GM10847 (cell line): ENCODE measurements around the gene DNAH9.

Experiments
- POLR2A ChIP-seq: IDR thresholded peaks from 2 replicates; pipeline ENCODE4 v1.6.1; 2011; ENCODE audit not compliant: insufficient read length; ENCODE audit errors: extremely low read depth

Gene DNAH9

DNA sequence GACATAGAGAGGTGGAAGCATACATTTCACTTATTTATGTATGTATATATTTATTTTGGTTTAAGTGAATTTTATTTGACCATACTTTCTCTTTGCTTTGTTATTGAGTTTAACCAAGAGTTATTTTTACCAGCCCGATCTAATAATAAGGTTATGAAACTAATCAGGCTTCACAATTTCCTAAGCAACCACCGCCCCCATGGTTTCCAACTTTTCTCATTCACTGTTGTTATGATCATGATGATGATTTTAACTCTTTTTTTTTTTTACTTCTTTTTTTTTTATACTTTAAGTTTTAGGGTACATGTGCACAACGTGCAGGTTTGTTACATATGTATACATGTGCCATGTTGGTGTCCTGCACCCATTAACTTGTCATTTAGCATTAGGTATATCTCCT lies 30.6 kb downstream of the DNAH9 start:
- TF ChIP-seq POLR2A: no peak

DNA sequence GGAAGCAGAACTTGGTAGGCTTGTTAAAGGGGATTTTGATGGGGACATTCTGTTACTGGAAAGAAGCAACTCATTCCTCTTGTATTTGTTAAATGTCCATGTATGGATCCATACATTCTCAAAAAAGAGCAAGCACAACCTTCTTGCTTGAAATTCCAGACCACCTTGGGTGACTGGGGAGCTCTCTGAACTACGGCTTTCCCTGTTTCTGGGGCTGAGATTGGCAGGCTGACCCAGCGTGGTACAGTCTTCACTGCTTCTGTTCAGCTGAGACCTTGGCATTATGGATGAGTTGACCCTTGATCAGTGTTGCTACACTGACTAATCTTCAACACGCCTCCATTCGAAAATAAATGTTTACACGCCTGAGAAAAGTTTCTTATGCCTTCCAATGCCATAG lies 38.5 kb downstream of the DNAH9 start:
- no peak for TF ChIP-seq POLR2A

DNA sequence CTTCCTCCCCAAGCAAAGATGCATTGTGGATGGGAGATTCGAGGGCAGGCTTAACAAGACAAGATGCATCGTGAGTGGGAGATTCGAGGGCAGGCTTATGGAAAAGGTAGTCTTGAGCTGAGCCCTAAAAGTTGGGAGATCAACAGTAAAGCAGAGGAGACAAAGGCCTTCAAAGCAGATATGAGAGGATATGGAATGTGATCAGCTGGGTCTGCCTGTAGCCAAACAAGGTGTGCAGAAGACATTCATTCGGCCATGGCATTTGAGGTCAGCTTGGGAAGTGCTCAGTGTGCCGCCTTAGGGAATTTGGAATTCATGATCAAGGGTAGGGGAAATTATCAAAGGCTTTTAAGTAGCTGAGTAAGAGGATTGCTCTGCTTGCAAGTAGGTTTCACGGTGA lies 39.5 kb downstream of the DNAH9 start:
- no peak for TF ChIP-seq POLR2A

DNA sequence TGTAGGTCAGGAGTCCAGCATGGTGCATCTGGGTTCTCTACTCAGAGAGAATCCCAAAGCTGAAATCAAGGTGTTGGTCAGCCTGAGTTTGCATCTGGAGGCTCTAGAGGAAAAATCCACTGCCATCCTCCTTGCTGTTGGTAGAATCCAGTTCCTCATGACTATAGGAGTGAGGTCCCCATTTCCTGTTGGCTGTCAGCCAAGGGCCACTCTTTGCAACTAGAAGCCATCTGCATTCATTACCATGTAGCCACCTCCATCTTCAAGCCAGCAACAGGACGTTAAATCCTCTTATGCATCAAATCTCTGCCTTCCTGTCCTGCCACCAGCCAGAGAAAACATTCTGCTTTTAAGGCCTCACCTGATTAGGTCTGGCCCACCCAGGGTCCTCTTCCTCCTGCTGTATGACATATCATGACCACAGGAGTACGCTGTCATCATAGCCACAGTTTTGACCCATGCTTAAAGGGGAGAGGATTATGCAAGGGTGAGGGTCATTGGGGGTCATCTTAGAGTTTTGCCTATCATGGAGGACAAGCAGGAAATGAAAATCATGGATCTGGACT lies 40.5 kb downstream of the DNAH9 start:
- TF ChIP-seq POLR2A: no peak

DNA sequence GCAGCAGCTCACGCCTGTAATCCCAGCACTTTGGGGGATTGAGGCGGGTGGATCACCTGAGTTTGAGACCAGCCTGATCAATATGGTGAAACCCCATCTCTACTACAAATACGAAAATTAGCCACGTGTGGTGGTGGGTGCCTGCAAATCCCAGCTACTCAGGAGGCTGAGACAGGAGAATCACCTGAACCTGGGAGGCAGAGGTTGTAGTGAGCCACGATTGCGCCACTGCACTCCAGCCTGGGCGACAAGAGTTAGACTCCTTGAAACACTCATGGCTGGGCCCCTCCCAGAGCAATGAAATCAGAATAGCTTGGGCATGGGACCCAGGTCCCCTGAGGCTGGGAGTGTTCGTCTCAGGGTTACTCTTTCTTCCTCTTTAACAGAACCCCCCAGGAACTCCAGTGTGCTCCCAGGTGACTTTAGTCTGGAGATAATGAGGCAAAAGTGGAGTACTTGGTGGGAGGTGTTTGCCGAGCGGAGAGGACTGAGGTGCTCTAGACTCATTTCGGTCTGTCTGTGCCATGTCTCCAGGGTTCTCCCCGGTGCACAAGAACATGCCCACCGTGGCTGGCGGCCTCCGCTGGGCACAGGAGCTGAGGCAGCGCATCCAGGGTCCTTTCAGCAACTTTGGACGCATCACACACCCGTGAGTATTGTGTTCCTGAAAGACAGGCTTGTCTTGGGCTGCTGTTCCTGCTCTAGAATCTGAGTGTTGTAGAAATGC lies 41.6 kb downstream of the DNAH9 start:
- no peak for TF ChIP-seq POLR2A

DNA sequence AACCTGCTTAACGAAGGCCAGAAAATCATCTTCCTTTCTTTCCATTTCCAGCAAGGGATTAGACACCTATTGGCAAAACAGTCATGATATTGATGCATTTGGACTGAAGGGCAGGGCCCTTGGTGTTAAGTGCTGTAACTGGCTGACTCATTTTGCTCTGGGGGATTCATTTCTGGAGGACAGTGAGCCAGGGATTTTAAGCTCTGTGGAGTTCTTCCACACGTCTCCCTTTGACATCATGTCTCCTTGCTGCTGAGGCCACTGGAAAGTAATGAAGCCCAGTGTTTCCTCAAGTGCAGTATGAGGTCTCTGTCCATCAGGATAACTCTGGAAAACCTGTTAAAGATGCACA lies 42.2 kb downstream of the DNAH9 start:
- TF ChIP-seq POLR2A: no peak

DNA sequence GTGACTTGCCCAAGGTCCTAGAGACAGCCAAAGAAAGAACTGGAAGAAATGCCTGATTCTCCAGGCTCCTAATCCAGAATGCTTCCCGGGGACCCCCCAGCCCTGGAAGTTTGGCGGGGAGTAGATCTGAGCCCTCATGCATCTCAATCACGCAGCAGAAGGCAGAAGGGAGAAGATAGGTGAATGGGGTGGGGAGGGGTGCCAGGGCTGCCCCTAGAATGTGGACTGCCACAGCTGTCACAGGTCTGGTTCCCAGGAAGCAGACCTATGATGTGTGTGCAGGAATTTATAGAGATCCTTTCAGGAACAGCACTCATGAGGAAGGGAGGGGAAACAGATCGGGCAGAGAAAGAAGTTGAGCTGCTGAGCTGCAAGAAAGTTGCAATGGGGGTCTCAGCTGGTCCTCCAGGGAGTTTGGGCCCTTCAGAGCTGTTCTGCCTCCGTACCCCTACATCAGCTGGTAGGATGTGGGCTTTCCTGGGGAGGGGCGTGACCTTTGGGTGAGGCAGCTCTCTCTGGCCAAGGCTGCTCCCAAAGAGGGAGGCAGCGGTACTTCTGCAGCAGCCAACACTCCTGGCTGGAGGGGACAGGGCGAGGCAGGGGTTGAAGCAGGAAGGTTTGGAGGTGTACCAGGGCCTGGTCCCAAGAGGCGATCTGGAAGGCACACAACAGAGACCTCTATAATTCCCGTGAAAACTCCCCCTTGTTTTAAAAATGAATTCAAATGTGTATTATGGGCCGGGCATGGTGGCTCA lies 43.4 kb downstream of the DNAH9 start:
- no peak for TF ChIP-seq POLR2A

DNA sequence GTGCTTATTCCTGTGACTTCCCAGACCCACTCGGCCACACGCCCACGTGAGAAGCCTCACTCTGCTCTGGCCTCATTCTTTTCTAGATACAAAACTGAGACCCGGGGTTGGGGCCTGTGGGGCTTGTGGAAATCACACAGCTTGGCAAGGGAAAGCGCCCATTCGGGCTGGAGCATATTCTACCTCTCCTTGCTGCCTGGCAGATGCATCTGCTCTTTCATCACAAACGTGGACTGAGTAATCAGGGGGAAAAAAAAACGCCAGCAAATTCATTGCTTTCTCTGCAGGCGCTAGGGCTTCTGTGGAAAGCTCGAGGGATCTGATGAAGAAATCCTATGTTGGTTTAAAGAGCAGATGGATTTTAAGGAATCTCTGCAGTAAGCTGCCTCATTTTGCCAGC lies 44.4 kb downstream of the DNAH9 start:
- no peak for TF ChIP-seq POLR2A

DNA sequence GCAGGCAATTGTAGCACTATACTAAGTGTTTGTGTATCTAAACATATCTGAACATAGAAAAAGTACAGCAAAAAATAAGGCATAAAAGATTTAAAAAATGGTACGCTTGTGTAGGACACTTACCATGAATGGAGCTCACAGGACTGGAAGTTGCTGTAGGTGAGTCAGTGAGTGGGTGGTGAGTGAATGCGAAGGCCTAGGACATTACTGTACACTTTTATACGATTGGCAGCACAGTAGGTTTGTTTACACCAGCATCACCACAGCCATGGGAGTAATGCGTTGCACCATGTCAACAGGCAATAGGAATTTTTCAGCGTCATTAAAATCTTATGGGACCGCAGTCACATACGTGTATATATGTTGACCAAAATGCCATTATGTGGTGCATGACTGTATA lies 45.6 kb downstream of the DNAH9 start:
- TF ChIP-seq POLR2A: no peak

DNA sequence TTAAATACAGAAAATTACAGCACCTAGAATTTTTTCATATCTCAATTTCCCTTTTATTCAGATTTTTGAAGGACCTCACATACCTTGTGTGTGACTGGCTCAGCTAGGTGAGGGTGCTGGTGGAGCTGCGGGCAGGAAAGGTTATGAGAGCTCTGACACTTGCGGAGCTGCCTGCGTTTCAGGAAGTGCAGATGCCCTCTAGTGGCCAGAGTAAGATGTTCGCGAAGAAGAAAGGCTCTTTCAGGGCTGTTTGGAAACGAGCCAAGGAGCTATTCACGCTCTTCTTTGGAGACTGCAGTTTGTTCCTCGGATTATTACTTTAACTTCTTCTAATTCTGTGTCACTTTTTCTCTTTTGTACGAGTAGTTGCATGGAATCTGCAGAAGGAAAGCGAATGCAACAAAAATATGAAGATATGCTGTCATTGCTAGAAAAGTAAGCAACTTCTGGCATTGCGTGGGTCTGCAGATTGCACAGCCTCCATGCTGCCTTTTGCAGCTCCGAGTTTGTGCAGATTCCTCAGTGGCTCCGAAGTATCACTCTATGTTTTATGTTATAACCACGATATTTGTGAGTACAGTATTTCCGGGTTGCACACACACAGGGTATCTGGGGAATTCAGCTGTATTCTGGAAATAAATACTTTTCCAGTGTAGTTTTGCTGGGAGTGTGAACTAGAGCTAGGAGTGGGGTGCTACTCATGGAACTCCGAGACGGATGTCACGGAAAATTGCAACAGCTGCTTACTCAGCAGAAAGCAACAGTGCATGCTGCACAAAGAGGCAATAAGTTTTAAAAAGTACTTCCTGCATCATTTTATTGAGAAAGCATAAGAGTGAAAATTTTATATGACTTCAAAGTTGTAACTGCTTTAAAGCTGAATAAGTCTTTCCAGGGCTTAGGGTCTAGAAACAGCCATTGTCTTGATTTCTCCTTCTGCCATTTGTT lies 46.3 kb downstream of the DNAH9 start:
- no peak for TF ChIP-seq POLR2A

DNA sequence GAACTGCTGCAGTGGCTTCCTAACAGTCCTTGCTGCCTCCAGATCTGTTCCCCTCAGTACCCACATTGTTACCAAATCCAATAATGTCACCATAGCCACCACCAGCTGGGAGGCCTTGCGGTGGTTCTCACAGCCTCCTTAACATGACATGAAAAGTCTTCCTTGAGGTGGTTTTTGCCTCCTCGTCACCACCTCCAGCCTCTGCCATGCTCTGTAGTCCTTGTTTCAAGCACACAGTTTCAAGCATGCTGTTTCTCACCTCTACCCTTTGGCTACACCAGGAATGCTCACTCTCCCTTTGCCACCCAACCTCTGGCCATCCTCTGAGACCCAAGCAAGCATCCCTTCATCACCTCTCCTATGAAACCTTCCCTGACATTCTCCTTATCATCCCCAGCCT lies 47.2 kb downstream of the DNAH9 start:
- no peak for TF ChIP-seq POLR2A

DNA sequence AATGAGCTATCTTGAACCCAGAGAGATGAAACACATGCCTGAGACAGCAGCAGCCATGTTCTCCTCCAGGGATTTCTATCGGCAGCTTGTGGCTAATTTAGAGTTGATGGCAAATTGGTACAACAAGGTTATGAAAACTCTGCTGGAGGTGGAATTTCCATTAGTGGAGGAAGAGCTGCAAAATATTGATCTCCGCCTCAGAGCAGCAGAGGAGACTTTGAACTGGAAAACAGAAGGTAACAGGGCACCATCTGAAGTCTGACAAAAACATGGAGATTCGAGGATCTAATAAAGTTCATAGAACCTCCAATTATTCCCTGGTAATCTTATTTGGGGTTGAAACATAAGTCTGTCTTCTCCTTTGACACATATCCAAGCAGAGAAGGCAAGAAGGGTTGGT lies 52.8 kb downstream of the DNAH9 start:
- TF ChIP-seq POLR2A: no peak

DNA sequence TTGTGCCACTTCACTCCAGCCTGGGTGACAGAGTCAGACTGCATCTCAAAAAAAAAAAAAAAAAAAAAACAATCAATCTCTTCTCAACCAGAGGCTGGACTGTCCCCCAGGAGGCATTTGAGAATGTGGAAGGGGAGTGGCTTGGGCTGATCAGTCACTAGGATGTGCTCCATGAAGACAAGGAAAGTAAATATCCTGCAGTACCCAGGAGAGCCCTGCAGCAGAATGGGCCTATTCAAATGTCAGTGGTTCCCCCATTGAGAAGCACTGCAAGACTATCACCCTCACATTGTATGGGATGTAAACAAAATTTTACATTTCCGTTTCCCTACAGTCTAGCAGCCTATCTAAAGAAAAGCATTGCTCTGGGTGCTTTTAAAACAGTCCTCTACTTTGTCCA lies 70.3 kb downstream of the DNAH9 start:
- no peak for TF ChIP-seq POLR2A

DNA sequence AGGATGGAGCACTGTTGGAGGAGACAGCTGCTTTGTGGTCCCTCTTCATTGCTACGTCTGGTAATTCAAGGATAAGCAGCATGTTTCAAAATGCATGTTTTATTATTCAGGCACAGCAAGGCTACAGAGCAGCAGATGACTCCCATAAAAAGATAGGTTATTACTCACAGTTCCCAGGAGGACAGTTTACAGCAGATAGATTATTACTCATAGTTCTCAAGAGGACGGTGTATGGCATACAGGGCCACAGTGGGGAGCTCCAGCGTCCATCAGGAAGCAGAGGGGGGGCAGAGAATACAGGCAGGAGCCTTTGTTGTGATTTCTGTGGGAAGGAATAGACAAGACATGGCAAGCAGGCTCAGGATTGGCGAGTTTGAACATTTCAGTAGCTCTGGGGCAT lies 72.9 kb downstream of the DNAH9 start:
- no peak for TF ChIP-seq POLR2A

DNA sequence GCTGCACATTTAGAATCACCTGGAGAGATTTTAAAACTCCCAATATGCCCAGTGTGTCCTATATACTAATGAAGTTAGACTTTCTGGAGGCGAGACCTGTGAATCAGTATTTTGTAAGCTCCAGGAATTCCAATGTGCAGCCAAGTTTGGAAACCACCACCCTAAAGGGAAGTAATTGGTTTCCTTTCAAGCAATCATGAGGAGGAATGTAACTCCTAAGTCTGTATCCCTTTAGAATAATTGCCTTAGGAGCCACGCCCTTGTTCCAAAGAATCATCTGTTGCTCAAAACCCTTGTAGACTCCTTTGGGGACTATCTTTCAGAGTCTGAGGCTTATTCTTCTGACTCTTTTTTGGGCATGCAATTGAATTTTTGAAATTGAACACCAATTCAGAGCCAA lies 84.4 kb downstream of the DNAH9 start:
- no peak for TF ChIP-seq POLR2A
